GM12878 (cell line): Measurements from ENCODE around the gene TOLLIP.

Experiments
- ASH2L ChIP-seq: fragments of 300-600, 200-600 bp; sonication (generic); IDR thresholded peaks from 2 replicates; pipeline ENCODE4 v1.6.1; 2017; ENCODE audit warnings: low read depth, mild to moderate bottlenecking, borderline replicate concordance
- CTCF ChIP-seq, 3 experiments: IDR thresholded peaks in 2 of 3; conservative IDR thresholded peaks in 1 of 3; 2 replicates each; pipeline ENCODE4 v1.5.1; 2011; ENCODE audit warnings: low read depth in 3 of 3, low read length in 3 of 3, mild to moderate bottlenecking in 3 of 3, control low read depth in 2 of 3, moderate library complexity in 2 of 3, inconsistent platforms in 1 of 3, mixed read lengths in 1 of 3; ENCODE audit not compliant: control insufficient read depth in 2 of 3, insufficient read depth in 1 of 3; ENCODE audit errors: extremely low read depth in 1 of 3
- EZH2 ChIP-seq: IDR thresholded peaks from 2 replicates; pipeline ENCODE4 v1.6.1; 2012; ENCODE audit warnings: low read depth, mild to moderate bottlenecking, control low read depth, inconsistent platforms, low read length, borderline replicate concordance; ENCODE audit not compliant: control insufficient read depth
- MAX ChIP-seq: IDR thresholded peaks from 2 replicates; pipeline ENCODE4 v1.6.1; 2012; ENCODE audit warnings: low read depth, low read length, improper control_type of control experiment
- POLR2A ChIP-seq: IDR thresholded peaks from 2 replicates; pipeline ENCODE4 v1.6.1; 2011; ENCODE audit warnings: low read depth, mild to moderate bottlenecking, low read length
- RAD21 ChIP-seq: IDR thresholded peaks from 2 replicates; pipeline ENCODE4 v1.6.1; 2011; ENCODE audit warnings: mild to moderate bottlenecking, low read depth, low read length, moderate library complexity; ENCODE audit not compliant: insufficient read depth
- USF2 ChIP-seq: IDR thresholded peaks from 2 replicates; pipeline ENCODE4 v1.6.1; 2011; ENCODE audit warnings: low read depth, low read length, improper control_type of control experiment, borderline replicate concordance
- ZNF217 ChIP-seq: fragments of 450-650 bp; IDR thresholded peaks from 2 replicates; pipeline ENCODE4 v1.6.1; 2017; ENCODE audit warnings: antibody characterized with exemption, mild to moderate bottlenecking
- ZNF592 ChIP-seq: fragments of 450-650 bp; IDR thresholded peaks from 2 replicates; pipeline ENCODE4 v1.6.1; 2017; ENCODE audit warnings: mild to moderate bottlenecking, moderate library complexity

- TF ChIP-seq CTCF (IDR thresholded peaks at IDR 0.05 in 2 of 3, conservative IDR thresholded peaks at IDR 0.05 in 1 of 3; ENCODE audit: control insufficient read depth in 2 of 3, extremely low read depth in 1 of 3, insufficient read depth in 1 of 3, low read depth in 3 of 3, low read length in 3 of 3) (no peak), MAX (no peak), ZNF592 (no peak), POLR2A (no peak), ZNF217 (no peak), ASH2L (no peak), EZH2 (no peak), RAD21 (no peak), USF2 (no peak)
Measured at GRCh38 chr11:1301220-1302000, 8.0 kb downstream of the TOLLIP start.
